Suprapubic skin (tissue), 3 donors: ENCODE measurements around the gene HIVEP1.

Experiments used
- CTCF ChIP-seq, 2 donors: fragments of 200-600 bp in 1 of 2; fragments of 450-650 bp in 1 of 2; sonication (generic) in 1 of 2; IDR thresholded peaks; one replicate each; pipeline ENCODE4 v1.5.1; 2016 to 2019; ENCODE audit warnings: antibody characterized with exemption in 2 of 2, mild to moderate bottlenecking in 1 of 2, moderate library complexity in 1 of 2
- POLR2A ChIP-seq, 2 donors: fragments of 450-650 bp; IDR thresholded peaks; one replicate each; pipeline ENCODE4 v1.6.1; 2017; ENCODE audit warnings: antibody characterized with exemption in 2 of 2, mild to moderate bottlenecking in 2 of 2, moderate library complexity in 2 of 2

- no peak for TF ChIP-seq CTCF (IDR thresholded peaks at IDR 0.05)
- TF ChIP-seq POLR2A (IDR thresholded peaks at IDR 0.05) = no peak
These were observed 136.7 kb downstream of the HIVEP1 start for GRCh38 chr6:12148841-12149240.
